GM19395 (cell line): ENCODE results near the gene MYB.

Experiments
- ATAC-seq: cut with Tn5 transposase; IDR thresholded peaks from one replicate; pipeline ENCODE4 v1.9.1; 2021; ENCODE audit warnings: mild to moderate bottlenecking, moderate library complexity; ENCODE audit not compliant: unreplicated experiment

Gene MYB

GRCh38 chr6:135185483-135185882 is 4.4 kb downstream of the MYB start:
- no peak for ATAC-seq

GRCh38 chr6:135186255-135186654 is 5.1 kb downstream of the MYB start:
- no peak for ATAC-seq

GRCh38 chr6:135187372-135187771 is 6.3 kb downstream of the MYB start:
- ATAC-seq, result no peak

- ATAC-seq, result no peak
Observed at GRCh38 chr6:135188718-135189117, 7.6 kb downstream of the MYB start.

- ATAC-seq, result no peak
Observed at GRCh38 chr6:135189344-135189743, 8.2 kb downstream of the MYB start.

- peak; percentile 66 for ATAC-seq
Observed at GRCh38 chr6:135191508-135192255, 10.6 kb downstream of the MYB start.

GRCh38 chr6:135192256-135193174 is 11.4 kb downstream of the MYB start:
- ATAC-seq, result no peak

GRCh38 chr6:135193221-135193620 is 12.1 kb downstream of the MYB start:
- ATAC-seq, result no peak

- no peak for ATAC-seq
Observed at GRCh38 chr6:135195041-135195440, 13.9 kb downstream of the MYB start.

GRCh38 chr6:135195522-135195921 is 14.4 kb downstream of the MYB start:
- ATAC-seq, result no peak

- ATAC-seq, result no peak
Observed at GRCh38 chr6:135196739-135197510, 15.8 kb downstream of the MYB start.

GRCh38 chr6:135202836-135203235 is 21.7 kb downstream of the MYB start:
- ATAC-seq, result no peak

- ATAC-seq, result no peak
Observed at GRCh38 chr6:135204951-135205350, 23.8 kb downstream of the MYB start.

- no peak for ATAC-seq
Observed at GRCh38 chr6:135209803-135210202, 28.7 kb downstream of the MYB start.

- no peak for ATAC-seq
Observed at GRCh38 chr6:135210632-135211305, 29.7 kb downstream of the MYB start.

- no peak for ATAC-seq
Observed at GRCh38 chr6:135211306-135211702, 30.2 kb downstream of the MYB start.

- ATAC-seq, result no peak
Observed at GRCh38 chr6:135212020-135212806, 31.1 kb downstream of the MYB start.

GRCh38 chr6:135212935-135213334 is 31.8 kb downstream of the MYB start:
- no peak for ATAC-seq

GRCh38 chr6:135213616-135214015 is 32.5 kb downstream of the MYB start:
- ATAC-seq, result no peak

GRCh38 chr6:135215160-135215559 is 34.1 kb downstream of the MYB start:
- no peak for ATAC-seq
